Ishikawa (cell line): ENCODE data around the gene CDC20.

Source experiments
- CEBPB ChIP-seq: IDR thresholded peaks from 2 replicates; pipeline ENCODE4 v1.6.1; 2012
- EP300 ChIP-seq: IDR thresholded peaks from 2 replicates; pipeline ENCODE4 v1.6.1; 2012; ENCODE audit warnings: borderline replicate concordance
- YY1 ChIP-seq: IDR thresholded peaks from 2 replicates; pipeline ENCODE4 v1.6.1; 2012; ENCODE audit warnings: low read depth
- TF ChIP-seq, protein P1 (sequence below): IDR thresholded peaks from 2 replicates; pipeline ENCODE4 v1.6.1; 2012
- TF ChIP-seq, protein P2 (sequence below): IDR thresholded peaks from 2 replicates; pipeline ENCODE4 v1.6.1; 2012; ENCODE audit warnings: low read depth, mild to moderate bottlenecking

- TF ChIP-seq CEBPB: no peak
- no peak for TF ChIP-seq EP300
- TF ChIP-seq, protein P1, sequence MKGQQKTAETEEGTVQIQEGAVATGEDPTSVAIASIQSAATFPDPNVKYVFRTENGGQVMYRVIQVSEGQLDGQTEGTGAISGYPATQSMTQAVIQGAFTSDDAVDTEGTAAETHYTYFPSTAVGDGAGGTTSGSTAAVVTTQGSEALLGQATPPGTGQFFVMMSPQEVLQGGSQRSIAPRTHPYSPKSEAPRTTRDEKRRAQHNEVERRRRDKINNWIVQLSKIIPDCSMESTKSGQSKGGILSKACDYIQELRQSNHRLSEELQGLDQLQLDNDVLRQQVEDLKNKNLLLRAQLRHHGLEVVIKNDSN: no peak
- TF ChIP-seq, protein P2, sequence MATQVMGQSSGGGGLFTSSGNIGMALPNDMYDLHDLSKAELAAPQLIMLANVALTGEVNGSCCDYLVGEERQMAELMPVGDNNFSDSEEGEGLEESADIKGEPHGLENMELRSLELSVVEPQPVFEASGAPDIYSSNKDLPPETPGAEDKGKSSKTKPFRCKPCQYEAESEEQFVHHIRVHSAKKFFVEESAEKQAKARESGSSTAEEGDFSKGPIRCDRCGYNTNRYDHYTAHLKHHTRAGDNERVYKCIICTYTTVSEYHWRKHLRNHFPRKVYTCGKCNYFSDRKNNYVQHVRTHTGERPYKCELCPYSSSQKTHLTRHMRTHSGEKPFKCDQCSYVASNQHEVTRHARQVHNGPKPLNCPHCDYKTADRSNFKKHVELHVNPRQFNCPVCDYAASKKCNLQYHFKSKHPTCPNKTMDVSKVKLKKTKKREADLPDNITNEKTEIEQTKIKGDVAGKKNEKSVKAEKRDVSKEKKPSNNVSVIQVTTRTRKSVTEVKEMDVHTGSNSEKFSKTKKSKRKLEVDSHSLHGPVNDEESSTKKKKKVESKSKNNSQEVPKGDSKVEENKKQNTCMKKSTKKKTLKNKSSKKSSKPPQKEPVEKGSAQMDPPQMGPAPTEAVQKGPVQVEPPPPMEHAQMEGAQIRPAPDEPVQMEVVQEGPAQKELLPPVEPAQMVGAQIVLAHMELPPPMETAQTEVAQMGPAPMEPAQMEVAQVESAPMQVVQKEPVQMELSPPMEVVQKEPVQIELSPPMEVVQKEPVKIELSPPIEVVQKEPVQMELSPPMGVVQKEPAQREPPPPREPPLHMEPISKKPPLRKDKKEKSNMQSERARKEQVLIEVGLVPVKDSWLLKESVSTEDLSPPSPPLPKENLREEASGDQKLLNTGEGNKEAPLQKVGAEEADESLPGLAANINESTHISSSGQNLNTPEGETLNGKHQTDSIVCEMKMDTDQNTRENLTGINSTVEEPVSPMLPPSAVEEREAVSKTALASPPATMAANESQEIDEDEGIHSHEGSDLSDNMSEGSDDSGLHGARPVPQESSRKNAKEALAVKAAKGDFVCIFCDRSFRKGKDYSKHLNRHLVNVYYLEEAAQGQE: no peak
- TF ChIP-seq YY1: no peak
Measured at GRCh38 chr1:43313771-43314170, 45.0 kb upstream of the CDC20 start.
